T follicular helper cell (primary cell): ENCODE measurements around the gene CTCFL.
"Not testable (repeated sequence)": the region's sequence is repeated elsewhere in the genome, so short reads cannot be mapped to it uniquely, and the experiment has no call there.

Experiments
- DNase-seq: peaks from one replicate; pipeline ENCODE4 v3.0.0-alpha.2; 2020; ENCODE audit warnings: low read depth

Gene CTCFL

DNA sequence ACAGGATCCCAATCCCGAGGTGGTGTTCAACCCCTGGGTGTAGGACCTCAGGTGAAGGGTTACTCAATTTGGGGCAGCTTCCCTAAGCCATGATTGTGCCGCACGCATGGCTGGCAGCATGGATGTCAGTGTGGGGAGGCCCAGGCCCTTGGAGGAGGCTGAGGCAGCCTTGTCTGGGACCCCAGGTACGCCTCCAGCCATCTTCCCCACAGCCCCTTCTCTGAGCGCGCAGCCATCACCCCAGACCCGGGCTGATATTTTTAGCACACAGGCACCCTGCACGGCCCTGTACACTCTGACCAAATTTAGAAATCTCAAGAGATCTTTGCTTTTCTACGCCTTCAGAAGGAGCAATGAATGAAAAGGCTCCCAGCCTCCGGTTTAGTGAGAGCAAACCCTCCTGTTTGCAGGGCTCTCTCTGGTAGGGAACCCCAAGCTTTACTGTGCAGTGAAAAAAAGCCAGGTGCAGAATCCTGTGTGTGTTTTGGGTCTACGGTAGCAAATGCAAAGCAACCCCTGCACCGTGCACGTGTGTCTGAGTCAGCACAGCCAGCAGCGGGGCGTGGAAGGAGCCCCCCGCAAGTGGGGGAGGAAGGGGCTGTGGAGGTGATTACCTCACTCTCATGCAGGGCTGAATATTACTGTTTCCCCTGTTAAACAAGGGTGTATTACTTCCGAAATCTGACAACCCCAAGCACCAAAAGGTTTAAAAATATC is 44.3 kb downstream of the CTCFL start:
- no peak for DNase-seq

DNA sequence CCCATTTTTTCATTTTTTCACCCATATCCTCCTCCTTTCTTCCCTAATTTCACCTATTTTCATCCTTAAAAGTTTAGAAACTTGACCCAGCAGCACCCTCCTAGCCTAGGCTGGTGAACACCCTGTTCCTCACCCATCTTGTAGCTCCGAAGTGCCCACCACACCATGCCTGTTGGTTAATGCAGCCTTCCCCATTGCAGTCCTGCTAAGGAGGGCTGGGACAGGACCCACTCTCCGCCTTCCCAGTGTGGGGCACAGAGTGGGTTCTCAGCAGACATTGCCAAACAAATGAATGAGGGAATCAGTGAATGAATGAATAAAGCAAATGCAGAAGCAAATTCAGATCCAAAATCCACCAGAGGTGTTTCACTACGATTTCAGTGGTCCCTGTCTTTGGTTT is 45.7 kb downstream of the CTCFL start:
- no peak for DNase-seq

DNA sequence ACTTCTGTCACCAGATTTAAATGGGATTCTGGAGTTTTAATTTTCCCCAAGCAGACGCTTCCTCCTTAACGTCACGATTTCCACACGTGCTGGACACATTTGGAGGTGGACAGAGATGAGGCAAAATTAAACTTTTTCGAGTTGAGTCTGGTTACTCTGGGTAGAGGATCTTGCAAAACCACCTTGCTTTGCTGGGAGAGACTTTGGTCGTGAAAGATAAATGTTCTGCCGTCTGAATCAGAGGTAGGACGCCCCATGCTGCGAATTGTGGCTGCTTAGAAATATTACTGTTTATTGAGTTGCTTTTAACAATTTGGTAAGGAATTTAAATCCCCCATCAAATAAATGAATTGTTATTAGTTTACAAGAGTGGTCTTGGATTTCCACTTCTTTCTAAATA is 46.8 kb downstream of the CTCFL start:
- DNase-seq: no peak

DNA sequence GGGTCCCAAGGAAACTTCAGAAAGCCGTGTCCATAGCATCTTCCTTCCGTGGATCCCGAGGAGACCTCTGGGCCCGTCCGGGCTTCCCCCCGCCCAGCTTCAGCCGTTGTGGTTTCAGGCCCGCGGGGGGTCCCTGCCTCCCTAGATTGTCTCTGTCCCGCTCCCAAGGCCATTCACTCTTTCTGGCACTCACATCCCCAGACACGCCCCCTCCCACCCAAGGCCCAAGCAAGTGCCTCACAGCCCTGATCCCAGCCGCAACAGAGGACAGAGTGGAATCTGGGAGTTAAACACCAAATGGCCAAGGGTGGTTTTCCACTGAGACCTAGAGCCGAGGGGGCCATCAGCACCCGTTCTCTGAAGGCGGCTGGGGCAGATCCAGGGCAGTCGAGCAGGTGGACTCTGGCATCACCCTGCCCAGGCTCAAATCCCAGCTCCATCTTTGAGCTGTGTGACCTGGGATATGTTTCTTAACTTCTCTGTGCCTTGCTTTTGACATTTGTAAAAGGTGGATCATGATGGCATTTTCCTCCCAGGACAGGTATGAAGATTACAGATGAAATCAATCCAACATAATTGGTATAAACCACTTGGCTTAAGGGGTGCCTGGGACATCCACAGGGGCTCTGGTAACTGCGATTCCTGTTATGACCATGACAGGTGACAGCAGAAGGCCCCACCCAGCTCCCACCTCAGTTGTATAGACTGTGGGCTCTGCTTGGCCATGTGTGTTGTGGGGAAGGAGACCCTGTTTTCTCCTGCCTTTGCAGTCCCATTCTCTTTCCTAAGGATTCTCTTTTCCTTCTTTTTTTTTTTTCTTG is 48.1 kb downstream of the CTCFL start:
- no peak for DNase-seq

- no peak for DNase-seq
Measured at GRCh38 chr20:57476084-57476526, 48.8 kb downstream of the CTCFL start.

GRCh38 chr20:57475388-57476083 is 49.4 kb downstream of the CTCFL start:
- no peak for DNase-seq

GRCh38 chr20:57474816-57475215 is 50.1 kb downstream of the CTCFL start:
- DNase-seq: no peak

DNA sequence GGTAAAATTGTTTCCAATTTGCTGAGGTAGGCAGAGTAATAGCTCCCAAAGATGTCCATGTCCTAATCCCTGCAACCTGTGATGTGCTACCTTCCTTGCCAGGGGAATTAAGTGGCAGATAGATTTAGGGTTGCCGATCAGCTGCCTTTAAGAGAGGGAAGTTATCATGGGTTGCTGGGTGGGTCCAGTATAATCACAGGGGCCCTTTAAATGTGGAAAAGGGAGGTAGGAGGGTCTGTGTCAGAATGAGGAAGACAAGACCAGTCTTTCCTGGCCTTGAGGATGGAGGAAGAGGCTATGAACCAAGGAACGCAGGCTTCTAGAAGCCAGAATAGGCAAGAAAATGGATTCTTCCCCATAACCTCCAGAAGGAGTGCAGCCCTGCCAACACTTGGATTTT is 50.7 kb downstream of the CTCFL start:
- no peak for DNase-seq

DNA sequence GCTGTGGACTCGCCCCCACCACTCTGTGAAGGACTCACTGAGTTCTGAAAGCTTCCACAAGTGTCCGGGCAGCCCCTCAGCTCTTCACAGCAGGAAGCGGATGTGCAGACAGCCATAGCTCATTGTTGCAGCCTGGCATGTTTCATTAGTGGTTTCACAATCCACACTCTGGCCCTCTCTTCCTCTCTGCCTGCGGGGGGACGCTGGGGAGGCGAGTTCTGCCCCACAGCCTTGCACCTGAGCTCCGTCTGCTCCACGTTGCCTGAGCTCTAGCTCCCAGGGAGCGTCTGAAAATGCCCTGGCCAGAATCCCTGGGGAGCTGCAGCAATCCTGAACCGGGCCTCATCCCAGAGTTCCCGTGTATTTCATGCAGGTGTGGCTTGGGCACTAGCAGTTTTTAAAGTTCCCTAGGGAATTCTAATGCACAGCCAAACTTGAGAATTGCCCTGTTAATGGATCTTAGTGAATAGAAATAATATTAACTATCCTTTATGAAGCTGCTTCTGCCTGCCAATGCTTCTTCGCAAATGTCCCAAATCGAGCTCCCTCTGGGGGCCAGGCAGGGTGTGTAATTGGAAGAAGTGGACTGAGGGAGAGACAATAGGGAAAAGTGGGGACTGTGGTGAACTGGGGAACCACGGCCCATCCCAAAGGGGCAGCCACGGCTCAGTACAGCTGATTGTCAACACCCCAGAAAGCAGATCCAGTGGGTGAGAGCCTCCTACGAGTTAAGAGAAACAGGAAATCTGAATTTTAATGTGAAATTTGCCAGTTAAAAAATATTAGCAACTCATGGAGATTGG is 51.5 kb downstream of the CTCFL start:
- DNase-seq: no peak

- not testable (repeated sequence) for DNase-seq
Measured at GRCh38 chr20:57472474-57472873, 52.5 kb downstream of the CTCFL start.

DNA sequence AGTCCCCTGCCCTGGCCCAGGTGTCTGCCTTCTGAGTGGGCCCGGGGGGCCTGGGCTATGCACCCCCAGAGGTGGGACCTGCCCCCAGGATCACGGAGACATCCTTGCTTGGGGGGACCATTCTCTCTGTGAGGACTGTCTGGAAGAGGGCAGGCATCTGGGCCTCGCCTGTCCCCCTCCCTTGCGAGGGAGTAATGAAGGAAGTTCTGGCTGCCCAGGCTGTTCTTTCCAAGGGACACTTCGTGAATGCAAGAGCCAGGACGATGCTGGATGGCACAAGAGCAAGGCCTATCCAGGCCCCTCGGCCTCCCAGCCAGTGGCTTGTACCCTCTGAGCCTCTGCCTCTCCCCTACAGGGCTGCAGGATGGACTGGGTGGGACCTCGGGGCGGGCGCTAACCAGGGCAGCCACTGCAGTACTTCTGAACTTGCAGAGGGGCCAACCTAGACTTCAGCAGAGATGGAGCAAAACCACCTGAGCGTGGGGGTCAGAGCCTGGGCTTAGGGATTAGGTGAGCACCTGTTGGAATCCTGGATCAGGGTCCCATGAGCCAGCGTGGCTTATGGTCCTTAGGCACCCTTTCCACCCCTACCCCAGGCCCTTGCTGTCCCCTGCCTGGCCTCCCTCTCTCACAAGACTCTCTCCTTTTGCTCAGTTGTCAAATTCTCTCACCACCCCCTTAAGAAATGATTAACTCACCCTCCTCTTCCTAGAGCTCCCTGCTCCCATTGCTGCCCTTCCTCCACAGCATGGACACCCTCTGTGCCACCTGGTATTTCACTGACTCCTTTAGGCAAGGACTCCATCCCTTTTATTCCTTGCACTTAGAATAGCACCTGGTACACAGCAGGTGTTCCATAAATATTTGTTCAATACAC is 53.2 kb downstream of the CTCFL start:
- DNase-seq: no peak

DNA sequence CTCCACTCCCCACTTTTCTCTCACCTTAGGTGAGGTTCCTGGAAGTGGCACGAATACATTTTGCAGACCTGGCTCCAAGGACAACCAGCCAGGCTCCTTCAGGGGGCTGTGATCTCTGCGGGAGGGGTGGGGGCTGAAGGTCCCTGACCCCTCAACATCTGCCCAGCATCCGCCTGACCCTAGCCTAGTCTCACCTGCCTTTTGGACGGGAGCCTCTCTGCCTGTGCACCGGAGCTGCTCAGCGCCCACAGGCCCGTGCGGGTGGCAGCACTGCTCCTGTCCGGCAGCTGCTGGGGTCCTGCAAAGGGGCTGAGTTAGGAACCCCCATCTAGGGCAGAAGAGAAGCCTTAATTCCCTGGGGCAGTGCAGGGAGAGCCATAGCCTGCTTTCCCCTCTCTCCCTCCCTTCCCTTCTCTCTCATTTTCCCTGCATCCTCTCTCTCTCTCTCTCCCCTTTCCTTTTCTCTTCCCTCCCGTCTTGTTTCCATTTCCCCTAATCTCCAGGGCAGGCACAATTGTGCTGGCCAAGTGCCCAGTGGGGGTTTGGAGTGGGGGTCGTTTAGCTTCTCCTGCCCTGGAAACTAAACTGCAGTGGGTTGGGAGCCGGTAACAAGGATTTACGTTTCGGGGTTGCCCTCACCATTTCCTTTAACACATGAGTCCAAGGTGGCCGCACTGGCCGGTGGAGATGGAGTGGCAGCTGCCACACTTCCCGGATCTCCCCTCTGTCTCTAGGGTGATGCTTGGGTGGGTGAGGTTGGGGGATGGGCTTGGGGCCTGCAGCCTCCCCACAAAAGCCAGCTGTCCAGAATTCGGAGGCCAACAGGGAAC is 54.1 kb downstream of the CTCFL start:
- no peak for DNase-seq

DNA sequence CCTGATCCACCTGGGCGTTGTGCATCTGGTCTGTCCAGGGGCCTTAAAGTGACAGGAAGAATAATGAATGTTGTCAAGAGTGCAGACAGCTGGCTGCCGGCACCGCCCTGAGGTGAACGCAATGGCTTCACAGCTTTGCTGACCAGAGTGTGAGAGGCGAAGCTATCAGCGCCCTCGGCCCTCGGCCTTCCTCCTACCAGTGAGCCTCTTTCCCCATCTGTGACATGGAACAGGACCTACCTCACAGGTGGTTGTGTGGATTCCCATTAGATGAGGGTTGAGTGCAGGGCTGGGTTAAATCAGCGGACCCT is 54.8 kb downstream of the CTCFL start:
- DNase-seq: no peak

- no peak for DNase-seq
Measured at GRCh38 chr20:57469418-57470211, 55.3 kb downstream of the CTCFL start.

DNA sequence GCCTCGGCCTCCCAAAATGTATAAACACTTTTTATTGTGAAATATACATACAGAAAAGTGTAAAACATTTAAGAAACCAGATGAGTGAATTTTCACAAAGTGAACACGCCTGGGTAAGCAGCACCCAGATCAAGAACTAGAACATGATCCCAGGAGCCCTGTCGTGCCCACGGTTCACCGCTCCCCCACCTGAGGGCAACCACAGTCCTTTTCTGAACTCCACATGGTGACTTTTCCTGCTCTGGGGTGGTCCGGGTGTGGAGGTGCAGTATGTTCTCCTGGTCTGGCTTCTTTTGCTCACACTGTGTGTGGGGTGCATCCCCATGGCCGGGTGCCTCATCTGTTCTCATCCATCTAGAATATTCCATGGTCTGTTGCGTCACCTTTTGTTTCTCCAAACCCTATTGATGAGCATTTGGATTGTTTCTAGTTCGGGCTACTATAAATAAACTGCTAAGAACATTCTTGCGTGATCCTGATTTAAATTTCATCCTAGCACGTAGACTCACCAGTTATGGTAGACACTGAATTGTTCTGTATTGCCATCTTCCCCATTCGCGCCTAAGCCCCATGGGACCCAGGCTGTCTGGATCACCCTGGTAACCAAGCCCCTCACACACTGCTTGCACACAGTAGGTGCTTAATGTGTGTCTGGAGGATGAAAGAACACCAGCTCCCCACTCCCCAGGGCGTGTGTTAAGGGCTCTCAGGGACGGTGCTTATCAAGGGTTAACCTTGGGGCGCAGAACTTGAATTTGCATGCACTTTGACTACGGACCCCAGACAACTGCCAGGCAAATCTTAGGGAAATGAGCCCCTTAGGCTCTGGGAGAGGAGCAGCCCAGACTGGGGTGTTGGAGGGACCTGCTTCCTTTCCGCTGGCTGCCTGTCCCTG is 56.2 kb downstream of the CTCFL start:
- DNase-seq: no peak

DNA sequence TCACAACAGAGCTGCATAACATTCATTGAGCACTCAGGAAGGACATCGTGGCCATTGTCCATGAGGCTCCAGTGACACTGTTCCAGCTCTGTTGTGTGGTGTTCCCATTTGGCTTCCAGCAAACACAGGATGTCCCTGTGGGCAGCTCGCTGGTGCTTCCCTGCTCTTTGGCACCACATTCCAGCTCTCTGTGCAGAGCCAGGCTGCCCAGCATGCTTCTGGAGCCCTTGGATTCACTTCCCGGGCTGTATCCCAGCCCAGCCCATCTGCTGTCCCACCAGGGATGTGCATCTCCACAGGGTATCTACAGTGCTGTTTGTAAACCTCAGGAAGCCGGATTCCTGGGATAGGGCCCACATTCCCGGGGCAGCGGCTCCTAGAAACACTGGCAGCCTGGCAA is 57.2 kb downstream of the CTCFL start:
- DNase-seq: no peak

DNA sequence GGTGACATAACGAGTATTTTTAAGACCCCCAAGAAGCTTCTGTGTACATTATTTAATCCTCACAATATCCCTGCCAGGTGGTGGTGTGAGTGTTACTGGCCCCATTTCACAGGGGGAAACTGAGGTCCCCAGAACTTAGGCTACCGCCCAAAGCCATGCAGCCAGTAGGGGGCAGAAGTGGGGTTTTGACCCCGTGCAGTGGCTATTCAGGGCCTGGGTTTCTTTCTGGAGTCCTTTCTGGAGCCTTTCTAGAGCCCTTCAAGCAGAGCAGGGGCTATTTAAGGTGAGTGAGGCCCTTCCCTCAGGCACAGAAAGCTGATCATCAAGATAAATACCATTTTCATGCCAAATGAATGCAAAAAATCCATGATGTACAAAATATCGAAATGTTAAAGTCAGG is 59.0 kb downstream of the CTCFL start:
- no peak for DNase-seq

GRCh38 chr20:57465486-57465885 is 59.5 kb downstream of the CTCFL start:
- no peak for DNase-seq
